PFSK-1 (cell line): ENCODE results near the gene KIF26B.

Experiments used
- FOXP2 ChIP-seq: optimal IDR thresholded peaks from 2 replicates; pipeline ENCODE3; 2011; ENCODE audit warnings: borderline replicate concordance, control low read depth, inconsistent platforms; ENCODE audit not compliant: insufficient read depth; ENCODE audit errors: extremely low read length, extremely low read depth
- POLR2AphosphoS5 ChIP-seq: IDR thresholded peaks from 2 replicates; pipeline ENCODE4 v1.6.1; 2012; ENCODE audit warnings: low read depth, mild to moderate bottlenecking, control low read depth, low read length, moderate library complexity
- REST ChIP-seq, 2 experiments: IDR thresholded peaks; 2 replicates each; pipeline versions ENCODE4 v1.6.1 to v1.8.0; 2011 to 2012; ENCODE audit warnings: low read depth in 2 of 2, low read length in 2 of 2, control low read depth in 1 of 2, inconsistent platforms in 1 of 2, mild to moderate bottlenecking in 1 of 2, moderate library complexity in 1 of 2; ENCODE audit not compliant: insufficient read depth in 1 of 2
- SIN3A ChIP-seq: IDR thresholded peaks from 2 replicates; pipeline ENCODE4 v1.6.1; 2012; ENCODE audit warnings: mild to moderate bottlenecking, low read length, moderate library complexity, borderline replicate concordance; ENCODE audit not compliant: insufficient read depth
- TAF1 ChIP-seq: IDR thresholded peaks from 2 replicates; pipeline ENCODE4 v1.6.1; 2012; ENCODE audit warnings: low read length, control low read depth, borderline replicate concordance; ENCODE audit not compliant: insufficient read depth

Gene KIF26B

DNA sequence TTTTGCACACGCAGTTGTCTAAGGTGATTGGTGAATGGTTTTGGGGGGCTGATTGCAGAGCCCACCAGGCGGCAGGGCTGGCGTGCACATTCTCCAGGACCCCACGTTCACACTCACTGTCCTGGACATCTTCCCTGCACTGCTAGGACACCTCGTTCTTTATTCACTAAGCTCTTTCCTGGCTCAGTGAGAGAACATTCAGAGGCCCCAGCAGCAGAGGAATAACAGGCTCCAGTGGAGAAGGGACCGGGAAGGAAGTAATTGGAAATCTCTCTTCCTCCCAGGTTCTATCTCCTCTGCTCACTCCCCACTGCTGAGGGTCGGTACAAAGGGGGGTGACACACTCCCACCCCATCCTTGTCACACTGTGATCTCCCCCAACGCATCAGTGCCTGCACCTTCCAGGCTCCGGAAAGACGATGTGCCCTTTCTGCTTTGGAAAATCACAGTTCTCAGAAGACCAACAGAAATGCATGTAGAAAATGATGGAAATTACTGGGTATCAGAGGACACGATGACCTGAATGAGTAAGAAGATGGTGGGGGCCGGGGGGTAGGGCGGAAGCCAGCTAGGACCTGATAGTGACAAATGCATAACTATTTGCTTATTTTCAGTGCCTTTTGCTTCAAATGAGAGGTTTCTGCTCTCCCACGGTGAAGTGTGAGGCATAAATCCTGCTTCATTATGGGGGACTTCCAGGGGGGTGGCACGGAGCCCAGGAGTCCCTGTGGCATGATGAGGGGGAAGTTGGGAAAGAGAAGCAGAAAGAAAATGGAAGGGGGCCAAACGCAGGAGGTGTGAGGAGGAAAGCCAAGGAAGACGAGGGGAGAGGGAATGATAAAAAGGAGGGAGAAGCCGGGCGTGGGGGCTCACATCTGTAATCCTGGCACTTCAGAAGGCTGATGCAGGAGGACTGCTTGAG is 25.2 kb upstream of the KIF26B start:
- no peak for TF ChIP-seq TAF1
- TF ChIP-seq FOXP2, result no peak
- no peak for TF ChIP-seq POLR2AphosphoS5

- TF ChIP-seq TAF1 (no peak), REST (IDR thresholded peaks at IDR 0.05; ENCODE audit: insufficient read depth in 1 of 2, low read depth in 2 of 2, low read length in 2 of 2) (no peak), POLR2AphosphoS5 (no peak)
These were observed 23.8 kb upstream of the KIF26B start for GRCh38 chr1:245131026-245131393.

GRCh38 chr1:245132771-245133170 is 22.0 kb upstream of the KIF26B start:
- TF ChIP-seq SIN3A, result no peak
- no peak for TF ChIP-seq REST (IDR thresholded peaks at IDR 0.05; ENCODE audit: insufficient read depth in 1 of 2, low read depth in 2 of 2, low read length in 2 of 2)
- no peak for TF ChIP-seq FOXP2

DNA sequence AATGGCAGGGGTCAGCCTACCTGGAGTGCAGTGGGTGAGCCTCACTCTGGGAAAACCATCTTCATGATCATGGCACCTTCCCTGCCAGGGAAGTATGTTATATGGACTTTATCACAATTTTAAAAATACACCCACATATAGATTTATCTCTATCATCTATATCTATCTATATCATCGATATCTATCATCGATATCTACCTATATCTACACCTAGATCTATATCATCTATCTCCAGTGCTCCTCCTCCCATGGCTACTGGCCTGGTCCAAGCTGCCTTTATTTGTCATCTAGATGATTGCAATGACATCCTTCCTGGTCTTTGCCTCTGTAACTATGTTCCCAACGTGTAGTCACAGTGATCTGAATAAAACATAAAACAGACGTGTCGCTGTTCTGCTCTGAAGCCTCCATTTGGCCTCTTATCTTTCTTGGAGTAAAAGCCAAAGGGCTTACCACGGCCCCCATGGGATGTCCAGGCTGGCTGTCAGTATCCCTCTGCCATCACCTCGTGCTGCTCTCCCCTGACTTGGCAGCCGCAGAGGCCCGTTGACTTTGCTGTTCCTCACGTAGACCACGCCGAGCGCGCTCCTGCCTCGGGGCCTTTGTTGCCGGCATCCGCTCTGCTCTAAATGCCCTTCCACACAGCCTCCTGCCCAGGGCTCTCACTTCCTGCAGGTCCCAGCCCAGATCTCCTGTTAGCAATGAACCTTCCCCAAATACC is 20.6 kb upstream of the KIF26B start:
- TF ChIP-seq TAF1, result no peak
- no peak for TF ChIP-seq SIN3A
- TF ChIP-seq POLR2AphosphoS5, result no peak
- TF ChIP-seq FOXP2, result no peak
- TF ChIP-seq REST (IDR thresholded peaks at IDR 0.05; ENCODE audit: insufficient read depth in 1 of 2, low read depth in 2 of 2, low read length in 2 of 2), result no peak

DNA sequence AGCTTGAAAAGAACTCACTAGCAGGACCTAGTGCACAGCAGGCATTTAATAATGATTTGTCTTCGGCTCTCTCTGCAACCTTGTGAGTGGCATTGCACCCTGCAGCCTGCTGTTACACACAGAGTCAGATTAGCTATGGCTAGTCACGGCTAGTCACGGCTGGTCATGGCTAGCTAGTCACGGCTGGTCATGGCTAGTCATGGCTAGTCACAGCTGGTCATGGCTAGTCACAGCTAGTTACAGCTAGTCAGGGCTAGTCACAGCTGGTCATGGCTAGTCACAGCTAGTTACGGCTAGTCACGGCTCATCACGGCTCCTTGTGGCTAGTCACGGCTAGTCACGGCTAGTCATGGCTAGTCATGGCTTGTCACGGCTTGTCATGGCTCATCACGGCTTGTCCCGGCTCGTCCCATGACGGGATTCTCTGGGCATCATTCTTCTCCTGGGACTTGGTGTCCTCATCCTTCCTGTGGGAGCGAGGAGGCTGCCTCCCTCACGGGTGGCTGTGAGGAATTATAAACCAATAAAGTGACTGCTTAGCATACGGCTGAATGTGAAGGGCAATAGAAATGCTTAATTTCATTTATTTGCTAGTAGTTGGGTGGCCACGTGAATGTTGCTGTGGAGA is 12.5 kb upstream of the KIF26B start:
- no peak for TF ChIP-seq REST (IDR thresholded peaks at IDR 0.05; ENCODE audit: insufficient read depth in 1 of 2, low read depth in 2 of 2, low read length in 2 of 2)
- TF ChIP-seq FOXP2, result no peak
- no peak for TF ChIP-seq TAF1
- no peak for TF ChIP-seq POLR2AphosphoS5
